IMR-90 (cell line): ENCODE data around the gene JPH3. TPM values are rescaled to one million over a fixed set of nuclear protein-coding genes. Genes with fewer than 3 reads are reported as not detected.

Experiments
- ATAC-seq: fragments of 200-7000 bp; cut with Tn5 transposase; 2 replicates; pipeline ENCODE4 v1.9.1; 2020; ENCODE audit warnings: low read depth, mild to moderate bottlenecking, moderate library complexity
- BruUV-seq: library from RNA; stranded (reverse); fragments of 400-500 nt; replicated peaks from 2 replicates; lab custom pipeline; 2021; lab: Mats Ljungman, UMichigan
- CTCF ChIA-PET: fragments of 300-600 bp; formaldehyde crosslinking; extraction: SDS; loops from one replicate; lab custom pipeline; 2021; ENCODE audit warnings: antibody characterized with exemption; lab: Yijun Ruan, JAX
- POLR2A ChIA-PET: fragments of 300-600 bp; sonication (Branson Sonifier 250); formaldehyde crosslinking; loops from one replicate; lab custom pipeline; 2022; ENCODE audit warnings: antibody characterized with exemption; ENCODE audit not compliant: unreplicated experiment; lab: Charles Lee
- DNase-seq: peaks from one replicate; pipeline ENCODE4 v3.0.0; 2013
- H2AFZ ChIP-seq: replicated peaks from 2 replicates; pipeline ENCODE3; 2013; ENCODE audit warnings: low read length, mild to moderate bottlenecking; ENCODE audit not compliant: poor library complexity
- H2AK5ac ChIP-seq: 2 replicates; pipeline ENCODE4 v1.6.1; 2013; ENCODE audit warnings: low read depth, low read length, inconsistent platforms
- H2AK9ac ChIP-seq: replicated peaks from 2 replicates; pipeline ENCODE3; 2013; ENCODE audit warnings: mild to moderate bottlenecking, low read depth, low read length, moderate library complexity; ENCODE audit not compliant: poor library complexity
- H2BK120ac ChIP-seq: 2 replicates; pipeline ENCODE4 v1.6.1; 2013; ENCODE audit warnings: low read depth, low read length, inconsistent platforms
- H2BK15ac ChIP-seq: 3 replicates; pipeline ENCODE4 v1.6.1; 2013; ENCODE audit warnings: low read depth, low read length, inconsistent platforms
- H2BK20ac ChIP-seq: 2 replicates; pipeline ENCODE4 v1.6.1; 2013; ENCODE audit warnings: low read depth, mild to moderate bottlenecking, inconsistent platforms, low read length, moderate library complexity
- H2BK5ac ChIP-seq: 2 replicates; pipeline ENCODE4 v1.6.1; 2013; ENCODE audit warnings: mild to moderate bottlenecking, low read depth, low read length, inconsistent platforms; ENCODE audit not compliant: poor library complexity, severe bottlenecking
- H3K14ac ChIP-seq: replicated peaks from 2 replicates; pipeline ENCODE4 v1.6.1; 2013; ENCODE audit warnings: low read depth, low read length, inconsistent platforms
- H3K18ac ChIP-seq: 2 replicates; pipeline ENCODE4 v1.6.1; 2013; ENCODE audit warnings: low read depth, low read length, control low read depth
- H3K23ac ChIP-seq: 2 replicates; pipeline ENCODE4 v1.6.1; 2013; ENCODE audit warnings: low read depth, low read length, inconsistent platforms
- H3K27ac ChIP-seq: 2 replicates; pipeline ENCODE4 v1.5.1; 2013; ENCODE audit warnings: mild to moderate bottlenecking, control low read depth, low read length; ENCODE audit not compliant: insufficient read depth
- H3K27me3 ChIP-seq: 2 replicates; pipeline ENCODE4 v1.6.1; 2013; ENCODE audit warnings: low read length; ENCODE audit not compliant: control insufficient read depth, insufficient read depth
- H3K36me3 ChIP-seq: 2 replicates; pipeline ENCODE4 v1.6.1; 2013; ENCODE audit warnings: low read length, mixed read lengths; ENCODE audit not compliant: control insufficient read depth, insufficient read depth
- H3K4ac ChIP-seq: 2 replicates; pipeline ENCODE4 v1.6.1; 2013; ENCODE audit warnings: low read depth, low read length, inconsistent platforms
- H3K4me1 ChIP-seq: 2 replicates; pipeline ENCODE4 v1.6.1; 2013; ENCODE audit warnings: low read length, mixed read lengths; ENCODE audit not compliant: control insufficient read depth, insufficient read depth
- H3K4me2 ChIP-seq: 2 replicates; pipeline ENCODE4 v1.6.1; 2013; ENCODE audit warnings: low read depth, mild to moderate bottlenecking, control low read depth, low read length, moderate library complexity
- H3K4me3 ChIP-seq: 2 replicates; pipeline ENCODE4 v1.5.1; 2013; ENCODE audit warnings: low read depth, mild to moderate bottlenecking, control low read depth, low read length, moderate library complexity; ENCODE audit not compliant: insufficient read depth
- H3K56ac ChIP-seq: 2 replicates; pipeline ENCODE4 v1.6.1; 2013; ENCODE audit warnings: low read length, inconsistent platforms; ENCODE audit not compliant: insufficient read depth; ENCODE audit errors: extremely low read depth
- H3K79me1 ChIP-seq, 2 experiments: 2 replicates each; pipeline ENCODE4 v1.6.1; 2013; ENCODE audit warnings: low read length in 2 of 2, inconsistent platforms in 1 of 2, low read depth in 1 of 2
- H3K9ac ChIP-seq: 2 replicates; pipeline ENCODE4 v1.6.1; 2013; ENCODE audit warnings: low read depth, low read length, control low read depth
- H3K9me1 ChIP-seq: 2 replicates; pipeline ENCODE4 v1.6.1; 2013; ENCODE audit warnings: low read length, inconsistent platforms; ENCODE audit not compliant: insufficient read depth
- H3K9me3 ChIP-seq: 2 replicates; pipeline ENCODE4 v1.6.1; 2013; ENCODE audit warnings: low read length; ENCODE audit not compliant: control insufficient read depth, insufficient read depth
- H4K20me1 ChIP-seq: 2 replicates; pipeline ENCODE4 v1.6.1; 2013; ENCODE audit warnings: low read length, inconsistent platforms; ENCODE audit not compliant: insufficient read depth
- H4K5ac ChIP-seq: 2 replicates; pipeline ENCODE4 v1.6.1; 2013; ENCODE audit warnings: mild to moderate bottlenecking, low read depth, low read length, control low read depth
- H4K8ac ChIP-seq, 2 experiments: 2 replicates each; pipeline ENCODE4 v1.6.1; 2013; ENCODE audit warnings: low read depth in 2 of 2, low read length in 2 of 2, control low read depth in 1 of 2, inconsistent platforms in 1 of 2
- H4K91ac ChIP-seq: 2 replicates; pipeline ENCODE4 v1.6.1; 2013; ENCODE audit warnings: low read depth, low read length, inconsistent platforms; ENCODE audit not compliant: insufficient read depth
- CEBPB ChIP-seq: IDR thresholded peaks from 2 replicates; pipeline ENCODE4 v1.6.1; 2012; ENCODE audit warnings: low read depth, low read length, improper control_type of control experiment
- ELK1 ChIP-seq: fragments of 150-350 bp; IDR thresholded peaks from 2 replicates; pipeline ENCODE4 v1.6.1; 2016; ENCODE audit warnings: low read depth, mild to moderate bottlenecking, low read length, moderate library complexity, borderline replicate concordance
- FOS ChIP-seq: fragments of 150-350 bp; IDR thresholded peaks from 2 replicates; pipeline ENCODE4 v1.6.1; 2016; ENCODE audit warnings: low read depth, low read length
- MAFK ChIP-seq: IDR thresholded peaks from 2 replicates; pipeline ENCODE4 v1.6.1; 2012; ENCODE audit warnings: low read depth, low read length, improper control_type of control experiment
- MXI1 ChIP-seq: IDR thresholded peaks from 2 replicates; pipeline ENCODE4 v1.6.1; 2012; ENCODE audit warnings: low read depth, mild to moderate bottlenecking, low read length, moderate library complexity, borderline replicate concordance
- NFE2L2 ChIP-seq: fragments of 150-350 bp; IDR thresholded peaks from 2 replicates; pipeline ENCODE4 v1.6.1; 2016; ENCODE audit warnings: low read depth, mild to moderate bottlenecking, low read length
- POLR2A ChIP-seq: IDR thresholded peaks from 2 replicates; pipeline ENCODE4 v1.6.1; 2012; ENCODE audit warnings: mild to moderate bottlenecking, low read depth, low read length
- RAD21 ChIP-seq: IDR thresholded peaks from 2 replicates; pipeline ENCODE4 v1.6.1; 2012; ENCODE audit warnings: low read length, improper control_type of control experiment
- RCOR1 ChIP-seq: IDR thresholded peaks from 2 replicates; pipeline ENCODE4 v1.6.1; 2012; ENCODE audit warnings: mild to moderate bottlenecking, low read length, improper control_type of control experiment; ENCODE audit not compliant: insufficient replicate concordance
- SMC3 ChIP-seq: fragments of 150-350 bp; IDR thresholded peaks from 2 replicates; pipeline ENCODE4 v1.6.1; 2016; ENCODE audit warnings: low read depth, mild to moderate bottlenecking, antibody characterized with exemption, low read length, moderate library complexity
- WGBS, 2 experiments: methylation state at CpG; one replicate each; pipeline versions ENCODE4 v1.1.5 to v1.1.7; 2013; ENCODE audit warnings: missing lambda C conversion rate in 2 of 2; ENCODE audit not compliant: insufficient read length in 1 of 2; ENCODE audit errors: extremely low coverage in 2 of 2; 5-methylcytosine and 5-hydroxymethylcytosine counted together
- dilution Hi-C: fragments of 300-500 bp; cut with HindIII; formaldehyde crosslinking; loops from one replicate; pipeline ENCODE4 v1.14.3; 2018; ENCODE audit warnings: low sequenced_read_pairs; ENCODE audit not compliant: unreplicated experiment
- in situ Hi-C: fragments of 300-500 bp; cut with MboI; formaldehyde crosslinking; loops from 3 replicates; pipeline ENCODE4 v1.14.3; 2019; ENCODE audit warnings: low sequenced_read_pairs, inconsistent platforms, mixed read lengths
- intact Hi-C: fragments of 100-400 bp; cut with micrococcal nuclease; formaldehyde crosslinking; loops from 2 replicates; pipeline ENCODE4 v1.10.0; 2022
- polyA plus RNA-seq, 3 experiments: library from polyadenylated mRNA; depleted of rRNA; stranded (reverse); fragments of >200 nt; gene quantifications; 2 replicates each; pipeline ENCODE4 v1.2.3, GENCODE V29; 2012; ENCODE audit warnings: low replicate concordance in 1 of 3
- total RNA-seq: library from RNA; depleted of rRNA; stranded (reverse); fragments of >200 nt; gene quantifications from 2 replicates; pipeline ENCODE4 v1.2.3, GENCODE V29; 2012

The JPH3 gene
- total and polyA plus RNA-seq, 2 of the 4 experiments (the other 2 are of a cell fraction) = 0.03 TPM; not detected in 1

- no peak overlapping the region for H4K5ac ChIP-seq
- H4K91ac ChIP-seq = no peak overlapping the region
- in situ Hi-C loops = no loop called here
- WGBS, 2 experiments = 64% methylated on average over 2 of the region's 14 CpGs; no CpG with 5 or more reads in 1 of the 2 experiments
- no peaks in the 10 kb centered on the region for H3K9me1 ChIP-seq
- dilution Hi-C loops = no loop called here
- H3K27ac ChIP-seq = no peak overlapping the region
- no peak overlapping the region for H3K4ac ChIP-seq
- H3K9me3 ChIP-seq = peaks cover 3% of the 10 kb centered on the region; the same call in 1 of the 2 replicates
- H3K56ac ChIP-seq = no peak overlapping the region
- no peak overlapping the region for H3K4me2 ChIP-seq
- no peak overlapping the region for H3K23ac ChIP-seq
- no peak overlapping the region for H3K14ac ChIP-seq
- no peak overlapping the region for H2BK20ac ChIP-seq
- intact Hi-C loops = no loop called here
- TF ChIP-seq NFE2L2 (no peak), RCOR1 (no peak), CEBPB (no peak), SMC3 (no peak), MXI1 (no peak), FOS (no peak), ELK1 (no peak), POLR2A (no peak), RAD21 (no peak), MAFK (no peak)
- CTCF ChIA-PET = no interaction called here
- POLR2A ChIA-PET = no interaction called here
- no peaks in the 10 kb centered on the region for H3K79me1 ChIP-seq
- no peak overlapping the region for H3K9ac ChIP-seq
- no peak for ATAC-seq
- no peak for DNase-seq
- no peak overlapping the region for H2BK5ac ChIP-seq
- no peak overlapping the region for H2AK5ac ChIP-seq
- H4K8ac ChIP-seq = no peak overlapping the region
- H2BK15ac ChIP-seq = no peak overlapping the region
- no peak overlapping the region for H3K18ac ChIP-seq
- no peak overlapping the region for H2AFZ ChIP-seq
- H3K36me3 ChIP-seq = no peaks in the 10 kb centered on the region
- peaks cover 51% of the 10 kb centered on the region for H3K27me3 ChIP-seq
- no peak overlapping the region for H2AK9ac ChIP-seq
- no peak overlapping the region for H2BK120ac ChIP-seq
- BruUV-seq = no TSS peak
- no peak overlapping the region for H3K4me3 ChIP-seq
- no peaks in the 10 kb centered on the region; the same call in 1 of the 2 replicates for H4K20me1 ChIP-seq
- no peaks in the 10 kb centered on the region for H3K4me1 ChIP-seq
Observed at GRCh38 chr16:87658564-87659225, 56.4 kb downstream of the JPH3 start.
